Activated gamma-delta T cell treated with anti-CD3 and anti-CD28 coated beads, Interleukin-2, amount 50 U/mL, for 16 hours (primary cell): ENCODE data around the gene SIRT7.
"Not testable (repeated sequence)": the region's sequence is repeated elsewhere in the genome, so short reads cannot be mapped to it uniquely, and the experiment has no call there.

Experiments
- DNase-seq: peaks from one replicate; pipeline ENCODE4 v3.0.0-alpha.2; 2020; ENCODE audit warnings: low read depth

SIRT7 gene

GRCh38 chr17:81954131-81955057, 36.4 kb upstream of the SIRT7 start:
- DNase-seq = no peak

DNA sequence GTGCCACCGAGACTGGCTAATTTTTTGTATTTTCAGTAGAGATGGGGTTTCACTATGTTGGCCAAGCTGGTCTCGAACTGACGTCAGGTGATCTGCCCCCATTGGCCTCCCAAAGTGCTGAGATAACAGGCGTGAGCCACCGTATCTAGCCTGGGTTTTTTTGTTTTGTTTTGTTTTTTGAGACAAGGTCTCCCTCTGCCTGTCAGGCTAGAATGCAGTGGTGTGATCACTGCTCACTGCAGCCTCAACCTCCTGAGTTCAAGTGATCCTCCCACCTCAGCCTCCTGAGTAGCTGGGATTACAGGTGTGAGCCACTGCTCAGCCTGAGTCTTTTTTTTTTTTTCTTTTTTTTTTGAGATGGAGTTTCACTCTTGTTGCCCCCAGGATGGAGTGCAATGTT, 35.5 kb upstream of the SIRT7 start:
- not testable (repeated sequence) for DNase-seq

- DNase-seq = no peak
Observed at GRCh38 chr17:81952792-81953228, 34.8 kb upstream of the SIRT7 start.

GRCh38 chr17:81951785-81952684, 34.1 kb upstream of the SIRT7 start:
- no peak for DNase-seq

- no peak for DNase-seq
Observed at GRCh38 chr17:81950501-81950900, 32.5 kb upstream of the SIRT7 start.

DNA sequence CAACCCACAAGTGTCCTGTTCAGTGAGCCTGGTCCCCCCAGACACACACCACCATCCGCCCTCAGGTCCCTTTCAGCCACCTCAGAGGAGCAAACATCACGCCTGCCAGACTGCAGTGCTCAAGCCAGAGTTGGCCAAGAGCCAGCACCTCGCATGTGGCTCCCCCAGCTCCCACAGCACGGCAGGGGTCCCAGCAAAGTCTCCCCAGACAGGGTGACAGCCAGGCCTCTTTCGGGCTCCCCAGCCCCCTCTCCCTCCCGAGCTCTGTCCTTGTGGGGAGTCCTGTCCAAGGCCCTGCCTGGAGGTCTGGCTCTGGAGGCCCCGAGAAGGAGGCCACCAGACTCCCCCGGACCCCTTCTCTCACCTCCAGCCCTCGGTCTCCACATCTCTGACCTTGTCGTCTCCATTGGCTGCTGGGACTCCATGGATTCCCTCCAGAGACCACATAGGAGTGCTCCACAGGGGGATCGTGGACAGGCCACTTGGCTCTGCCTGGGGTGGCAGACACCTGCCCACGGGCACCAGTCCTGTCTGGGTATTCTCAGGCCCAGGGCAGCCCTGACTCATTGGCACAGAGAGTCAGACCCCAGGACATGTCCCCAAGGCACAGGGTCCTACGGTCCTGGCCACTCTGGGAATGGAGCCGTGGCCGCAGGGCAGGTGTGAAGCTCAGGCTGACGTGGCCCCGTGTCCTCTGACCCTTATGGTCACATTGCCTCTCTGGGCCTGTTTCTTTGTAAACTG, 30.8 kb upstream of the SIRT7 start:
- DNase-seq = no peak

DNA sequence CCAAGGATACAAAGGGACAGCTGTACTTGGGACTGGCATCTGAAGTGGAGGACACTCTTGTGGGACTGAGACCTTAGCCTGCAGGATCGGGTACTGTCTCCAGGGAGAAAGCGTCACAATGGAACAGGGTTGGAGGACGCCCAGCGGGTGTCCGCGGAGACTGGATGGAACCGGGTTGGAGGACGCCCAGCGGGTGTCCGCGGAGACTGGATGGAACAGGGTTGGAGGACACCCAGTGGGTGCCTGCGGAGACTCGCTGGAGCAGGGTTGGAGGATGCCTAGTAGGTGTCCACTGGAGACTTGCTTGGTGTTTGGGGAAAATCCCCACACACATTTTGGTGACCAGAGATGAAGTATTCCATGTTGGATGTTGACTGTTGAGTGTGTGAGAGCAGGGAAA, 29.2 kb upstream of the SIRT7 start, which contains the start of gene MYADML2:
Gene MYADML2 (minus strand): TSS at position 45 of the 400 bp plus-strand sequence. CDS start 5,492 bp downstream, outside the sequence.
- DNase-seq = no peak

DNA sequence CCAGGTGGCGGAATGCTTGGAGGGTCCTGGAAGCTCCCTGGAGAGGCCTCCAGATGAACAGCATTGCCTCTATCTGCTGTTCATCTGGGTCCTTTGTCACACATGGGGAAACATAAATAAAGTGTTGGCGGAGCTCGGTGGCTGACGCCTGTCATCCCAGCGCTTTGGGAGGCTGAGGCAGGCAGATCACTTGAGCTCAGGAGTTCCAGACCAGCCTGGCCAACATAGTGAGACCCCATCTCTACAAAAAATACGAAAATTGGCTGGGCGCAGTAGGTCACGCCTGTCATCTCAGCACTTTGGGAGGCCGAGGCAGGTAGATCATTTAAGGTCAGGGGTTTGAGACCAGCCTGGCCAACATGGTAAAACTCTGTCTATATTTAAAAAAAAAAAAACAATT, 26.9 kb upstream of the SIRT7 start:
- no peak for DNase-seq

DNA sequence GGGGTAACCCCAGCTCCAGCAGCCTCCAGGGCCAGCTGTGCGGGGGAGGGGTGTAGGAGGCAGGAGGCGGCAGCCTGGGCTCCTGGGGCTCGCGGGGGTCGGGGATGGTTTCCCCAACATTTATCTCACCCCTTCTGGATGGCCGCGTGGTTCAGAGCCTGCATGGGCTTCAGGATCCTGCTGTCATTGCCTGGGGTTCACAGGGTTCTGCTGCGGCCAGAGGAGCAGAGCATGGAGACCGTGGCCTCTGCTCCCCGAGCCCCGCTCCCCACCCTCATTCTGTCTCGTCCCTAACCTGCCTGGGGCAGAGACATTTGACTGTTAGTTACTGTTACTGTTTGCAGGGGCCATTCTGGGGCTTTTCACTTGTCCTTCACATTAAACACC, 24.2 kb upstream of the SIRT7 start:
- no peak for DNase-seq

DNA sequence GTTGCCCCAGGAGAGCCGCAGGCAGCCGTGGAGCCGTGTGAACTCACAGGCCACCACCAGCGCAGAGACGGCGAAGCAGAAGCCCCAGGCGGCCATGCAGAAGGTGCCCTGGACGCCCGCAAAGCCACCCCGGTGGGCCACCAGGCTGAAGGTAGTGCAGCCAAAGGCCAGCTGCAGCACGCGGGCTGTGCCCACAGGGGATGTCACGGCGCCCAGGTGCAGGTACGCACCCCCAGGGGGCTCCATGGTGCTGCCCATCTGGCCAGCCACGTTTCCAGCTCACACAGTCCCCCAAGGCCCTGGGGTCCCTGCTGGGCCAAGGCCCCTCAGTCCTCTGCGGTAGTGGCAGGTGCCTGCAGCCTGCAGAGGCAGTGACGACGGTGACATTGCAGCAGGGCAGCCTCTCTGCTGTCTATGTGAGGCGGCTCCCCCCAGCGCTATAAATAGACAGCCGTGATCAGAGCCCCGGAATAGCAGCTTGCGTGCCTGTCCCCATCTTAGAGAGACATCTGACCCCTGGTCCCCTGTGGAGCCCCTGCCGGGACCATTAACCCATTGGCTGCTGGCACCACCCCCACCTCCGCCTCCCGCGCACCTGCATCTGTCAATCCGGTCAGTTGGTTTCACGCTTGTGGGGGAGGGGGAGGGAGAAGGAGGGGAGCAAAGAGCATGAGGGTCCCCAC, 23.6 kb upstream of the SIRT7 start:
- DNase-seq = no peak

GRCh38 chr17:81940538-81941483, 22.8 kb upstream of the SIRT7 start:
- DNase-seq = no peak

- DNase-seq = no peak
Observed at GRCh38 chr17:81939881-81940385, 22.0 kb upstream of the SIRT7 start.

DNA sequence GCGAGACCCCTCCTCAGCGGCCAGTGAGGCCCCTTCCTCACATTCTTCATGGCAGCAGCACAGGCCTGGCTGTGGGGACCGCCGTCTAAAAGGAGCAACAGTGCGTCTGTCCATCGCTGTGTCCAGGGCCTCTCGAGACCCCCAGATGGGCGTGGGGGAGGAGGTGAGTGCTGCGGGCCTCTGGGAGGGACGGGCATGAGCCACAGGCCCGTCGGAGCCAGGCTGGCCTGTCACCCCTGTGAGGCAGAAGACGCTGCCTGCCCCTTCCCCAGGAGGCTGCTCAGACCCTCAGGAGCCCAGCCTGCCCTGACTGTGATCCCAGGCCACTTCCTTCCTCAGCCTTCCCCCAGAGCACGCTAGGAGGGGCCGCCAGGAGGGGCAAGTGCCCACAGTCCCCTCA, 21.2 kb upstream of the SIRT7 start:
- no peak for DNase-seq

DNA sequence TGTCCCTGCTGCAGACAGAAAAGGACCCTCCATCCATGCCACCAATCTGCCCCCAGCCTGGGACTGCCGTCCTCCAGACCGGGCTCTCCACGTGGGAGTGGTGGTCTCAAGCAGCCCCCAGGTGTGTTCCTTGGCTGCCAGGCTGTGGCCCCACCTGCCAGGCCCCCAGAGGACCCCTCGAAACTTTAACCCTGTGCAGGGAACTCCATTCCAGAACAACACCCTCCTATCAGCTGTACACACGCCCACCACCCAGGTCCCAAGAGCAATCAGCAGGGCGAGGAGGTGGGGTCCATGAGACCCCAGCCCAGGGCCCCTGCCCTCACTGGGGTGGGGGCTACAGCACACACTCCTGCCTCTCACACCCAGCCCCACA, 17.7 kb upstream of the SIRT7 start:
- no peak for DNase-seq

DNA sequence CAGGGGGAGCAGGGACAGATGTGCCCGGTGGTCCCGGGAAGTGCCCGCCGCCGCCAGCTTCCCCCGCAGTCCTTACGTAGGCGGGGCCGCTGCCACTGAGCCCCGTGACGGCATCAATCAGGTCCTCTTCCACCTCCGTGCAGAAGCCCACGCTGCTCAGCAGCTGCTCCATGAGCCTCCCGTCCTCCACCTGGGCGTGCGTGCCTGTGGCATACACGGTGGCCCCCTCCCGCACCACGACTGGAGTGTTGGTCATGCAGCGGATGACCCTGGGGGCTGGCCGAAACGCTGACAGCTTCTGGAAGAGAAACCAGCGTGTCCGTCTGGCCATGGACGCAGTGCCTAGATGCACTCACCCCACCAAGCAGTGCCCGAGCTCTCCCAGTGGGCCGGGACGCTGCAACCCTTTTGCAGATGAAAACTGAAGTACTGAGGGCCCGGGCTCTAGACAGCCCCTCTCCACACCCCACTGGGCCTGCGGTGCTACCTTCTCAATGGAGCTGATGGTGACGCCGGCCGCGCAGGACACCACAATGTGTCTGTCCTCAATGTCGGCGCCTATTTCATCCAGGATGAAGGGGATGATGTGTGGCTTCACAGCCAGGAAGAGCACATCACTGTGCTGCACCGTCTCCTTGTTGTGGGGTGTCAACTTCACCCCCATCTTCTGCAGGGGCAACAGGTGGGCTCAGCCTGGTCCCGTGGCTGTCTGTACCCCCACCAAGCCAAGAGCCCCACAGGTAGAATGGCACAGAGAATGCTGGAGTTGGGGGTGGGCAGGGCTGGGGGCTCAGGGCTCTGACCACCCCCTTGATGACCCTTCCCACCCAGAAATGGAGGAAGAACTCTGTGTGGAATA, 17.1 kb upstream of the SIRT7 start:
- no peak for DNase-seq

GRCh38 chr17:81934098-81934757, 16.3 kb upstream of the SIRT7 start:
- no peak for DNase-seq

- DNase-seq = no peak
Observed at GRCh38 chr17:81933178-81933699, 15.3 kb upstream of the SIRT7 start.

DNA sequence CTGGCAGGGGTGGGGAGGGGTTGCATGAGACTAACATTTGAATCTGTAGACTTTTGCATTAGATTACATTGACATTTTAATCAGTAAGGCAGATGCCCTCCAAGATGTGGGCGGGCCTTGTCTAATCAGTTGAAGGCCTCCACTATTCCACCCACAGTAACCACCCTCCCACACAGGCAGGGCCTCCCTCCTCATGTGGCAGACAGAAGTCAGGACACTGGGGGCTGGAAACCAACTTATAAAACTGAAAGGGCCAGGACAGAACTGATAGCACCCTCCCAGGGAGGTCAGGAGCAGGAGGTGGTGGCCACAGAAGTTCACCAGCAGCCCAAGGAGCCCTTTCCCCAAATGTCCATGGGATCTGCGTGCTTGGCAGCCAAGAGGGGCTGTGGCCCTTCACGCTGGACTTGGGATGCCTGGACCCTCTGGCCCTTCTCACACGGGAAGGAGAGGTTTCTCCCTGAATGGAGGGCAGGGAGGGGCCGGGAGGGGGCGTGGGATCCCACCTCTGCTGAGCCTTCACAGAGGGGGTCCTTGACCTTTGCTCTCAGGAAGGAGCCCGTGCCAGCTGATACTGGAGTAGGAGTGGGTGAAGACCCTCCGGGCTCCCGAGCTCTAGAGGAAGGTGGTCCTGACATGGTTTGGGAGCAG, 14.5 kb upstream of the SIRT7 start:
- no peak for DNase-seq
